Endothelial cell of umbilical vein (primary cell): Measurements from ENCODE around the gene PCGF2. TPM values are rescaled to one million over a fixed set of nuclear protein-coding genes. Genes with fewer than 3 reads are reported as not detected.

ENCODE experiments used
- BruUV-seq: library from RNA; stranded (reverse); fragments of 400-500 nt; replicated peaks from 2 replicates; lab custom pipeline; 2021; lab: Mats Ljungman, UMichigan
- CTCF ChIA-PET: fragments of 300-600, 350-600 bp; sonication (Branson Sonifier 250); formaldehyde crosslinking; loops from one replicate; lab custom pipeline; 2021; ENCODE audit warnings: antibody characterized with exemption, inconsistent platforms; lab: Charles Lee
- POLR2A ChIA-PET: fragments of 300-600, 350-600 bp; sonication (Branson Sonifier 250); formaldehyde crosslinking; loops from one replicate; lab custom pipeline; 2021; ENCODE audit warnings: antibody characterized with exemption, inconsistent platforms; lab: Charles Lee
- DNase-seq: peaks from one replicate; pipeline ENCODE4 v3.0.0-alpha.2; 2011; ENCODE audit warnings: low read depth, low spot score
- FAIRE-seq: peaks from 2 replicates; lab custom pipeline; 2011; peaks lifted over from hg19 to GRCh38; lab: Jason Lieb, UNC
- H2AFZ ChIP-seq: 2 replicates; pipeline ENCODE4 v1.6.0; 2012; ENCODE audit warnings: low read depth, low read length, control low read depth, inconsistent platforms
- H3K27ac ChIP-seq: 2 replicates; pipeline ENCODE4 v1.5.1; 2011; ENCODE audit warnings: low read depth, mild to moderate bottlenecking, control low read depth, low read length, moderate library complexity; ENCODE audit not compliant: insufficient read depth
- H3K27me3 ChIP-seq, 2 experiments: 2 replicates each; pipeline versions ENCODE4 v1.6.0 to v1.6.1; 2011; ENCODE audit warnings: low read length in 2 of 2, mixed read lengths in 1 of 2; ENCODE audit not compliant: control insufficient read depth in 2 of 2, insufficient read depth in 2 of 2
- H3K36me3 ChIP-seq, 2 experiments: 2 replicates in 1 of 2; 3 replicates in 1 of 2; pipeline ENCODE4 v1.5.1; 2011; ENCODE audit warnings: low read length in 2 of 2, mild to moderate bottlenecking in 1 of 2, moderate library complexity in 1 of 2; ENCODE audit not compliant: control insufficient read depth in 2 of 2, insufficient read depth in 2 of 2; ENCODE audit errors: extremely low read depth in 1 of 2
- H3K4me1 ChIP-seq: 3 replicates; pipeline ENCODE4 v1.5.1; 2011; ENCODE audit warnings: mild to moderate bottlenecking, low read length; ENCODE audit not compliant: control insufficient read depth, insufficient read depth; ENCODE audit errors: extremely low read depth
- H3K4me2 ChIP-seq: 2 replicates; pipeline ENCODE4 v1.6.1; 2011; ENCODE audit warnings: low read length, control low read depth, mixed read lengths; ENCODE audit not compliant: insufficient read depth
- H3K4me3 ChIP-seq, 3 experiments: fragments of 200-600 bp in 1 of 3; sonication (generic), shearing (Covaris generic) in 1 of 3; replicated peaks in 1 of 3; 2 replicates each; pipeline ENCODE4 v1.5.1; 2011 to 2016; ENCODE audit warnings: control low read depth in 3 of 3, low read length in 3 of 3, mild to moderate bottlenecking in 2 of 3, inconsistent platforms in 1 of 3, low read depth in 1 of 3, moderate library complexity in 1 of 3; ENCODE audit not compliant: insufficient read depth in 1 of 3
- H3K79me2 ChIP-seq: 2 replicates; pipeline ENCODE4 v1.6.0; 2012; ENCODE audit warnings: low read length, inconsistent platforms; ENCODE audit not compliant: control insufficient read depth, insufficient read depth
- H3K9ac ChIP-seq: replicated peaks from 2 replicates; pipeline ENCODE3; 2011; ENCODE audit warnings: low read length, control low read depth; ENCODE audit not compliant: insufficient read depth; ENCODE audit errors: extremely low read depth
- H3K9me1 ChIP-seq: replicated peaks from 3 replicates; pipeline ENCODE4 v1.6.0; 2011; ENCODE audit warnings: mild to moderate bottlenecking, low read length; ENCODE audit not compliant: control insufficient read depth, insufficient read depth; ENCODE audit errors: extremely low read depth
- H3K9me3 ChIP-seq: replicated peaks from 2 replicates; pipeline ENCODE4 v1.5.1; 2012; ENCODE audit warnings: low read length, inconsistent platforms; ENCODE audit not compliant: control insufficient read depth, insufficient read depth
- H4K20me1 ChIP-seq: replicated peaks from 2 replicates; pipeline ENCODE3; 2011; ENCODE audit warnings: mild to moderate bottlenecking, low read length; ENCODE audit not compliant: control insufficient read depth, insufficient read depth; ENCODE audit errors: extremely low read depth
- EZH2 ChIP-seq: IDR thresholded peaks from 2 replicates; pipeline ENCODE4 v1.6.1; 2012; ENCODE audit warnings: borderline replicate concordance, low read depth, mild to moderate bottlenecking, moderate library complexity, low read length, inconsistent platforms; ENCODE audit not compliant: severe bottlenecking
- FOS ChIP-seq: IDR thresholded peaks from 2 replicates; pipeline ENCODE4 v1.6.1; 2011; ENCODE audit warnings: mild to moderate bottlenecking, low read length, moderate library complexity, borderline replicate concordance; ENCODE audit not compliant: insufficient read depth
- GATA2 ChIP-seq: IDR thresholded peaks from 2 replicates; pipeline ENCODE4 v1.7.0; 2011; ENCODE audit warnings: low read depth, mild to moderate bottlenecking, moderate library complexity, mixed read lengths, low read length; ENCODE audit not compliant: insufficient read length, insufficient read depth
- JUN ChIP-seq: IDR thresholded peaks from 2 replicates; pipeline ENCODE4 v1.6.1; 2011; ENCODE audit warnings: borderline replicate concordance, low read depth; ENCODE audit not compliant: insufficient read length, insufficient read depth
- MYC ChIP-seq: IDR thresholded peaks from one replicate; pipeline ENCODE4 v1.6.1; 2011; ENCODE audit warnings: mild to moderate bottlenecking, low read depth, low read length
- POLR2A ChIP-seq: IDR thresholded peaks from 2 replicates; pipeline ENCODE4 v1.6.1; 2012; ENCODE audit warnings: low read depth, mild to moderate bottlenecking, control low read depth, low read length
- POLR2AphosphoS5 ChIP-seq: IDR thresholded peaks from 2 replicates; pipeline ENCODE4 v1.6.1; 2012; ENCODE audit warnings: low read depth, mild to moderate bottlenecking, control low read depth, low read length, moderate library complexity; ENCODE audit not compliant: insufficient read depth
- dilution Hi-C: fragments of 300-500 bp; cut with MboI; formaldehyde crosslinking; loops from one replicate; pipeline ENCODE4 v1.15.0; 2019; ENCODE audit warnings: low sequenced_read_pairs; ENCODE audit not compliant: extremely low pct_ligation_motif_present
- intact Hi-C: fragments of 100-400 bp; cut with micrococcal nuclease; formaldehyde crosslinking; loops from one replicate; pipeline ENCODE4 v1.10.0; 2022
- polyA plus RNA-seq, 4 experiments: library from polyadenylated mRNA; depleted of rRNA in 3 of 4; stranded (reverse) in 3 of 4; unstranded in 1 of 4; fragments of >200 nt; gene quantifications; 2 replicates each; pipeline versions ENCODE4 v1.2.1 to v1.2.3, GENCODE V29; 2011 to 2012; ENCODE audit warnings: missing spikeins in 1 of 4
- total RNA-seq: library from RNA; stranded (reverse); gene quantifications from 2 replicates; pipeline ENCODE4 v1.2.3, GENCODE V29; 2021
- TF ChIP-seq, protein P1 (sequence below), 2 donors: IDR thresholded peaks; 1 replicate in 1 of 2; 2 replicates in 1 of 2; pipeline ENCODE4 v1.5.1; 2011; ENCODE audit warnings: low read length in 2 of 2, mild to moderate bottlenecking in 2 of 2, moderate library complexity in 2 of 2, control low read depth in 1 of 2, inconsistent platforms in 1 of 2, low read depth in 1 of 2; ENCODE audit not compliant: insufficient read depth in 1 of 2; ENCODE audit errors: extremely low read depth in 1 of 2
- TF ChIP-seq, protein P2 (sequence below): IDR thresholded peaks from 2 replicates; pipeline ENCODE4 v1.6.1; 2011; ENCODE audit not compliant: insufficient read depth, insufficient read length

The PCGF2 gene
- total and polyA plus RNA-seq, 2 donors (not counting 3 experiments of a cell fraction or from before 2014, with no cell fraction given) = 39.8 to 78.4 TPM

DNA sequence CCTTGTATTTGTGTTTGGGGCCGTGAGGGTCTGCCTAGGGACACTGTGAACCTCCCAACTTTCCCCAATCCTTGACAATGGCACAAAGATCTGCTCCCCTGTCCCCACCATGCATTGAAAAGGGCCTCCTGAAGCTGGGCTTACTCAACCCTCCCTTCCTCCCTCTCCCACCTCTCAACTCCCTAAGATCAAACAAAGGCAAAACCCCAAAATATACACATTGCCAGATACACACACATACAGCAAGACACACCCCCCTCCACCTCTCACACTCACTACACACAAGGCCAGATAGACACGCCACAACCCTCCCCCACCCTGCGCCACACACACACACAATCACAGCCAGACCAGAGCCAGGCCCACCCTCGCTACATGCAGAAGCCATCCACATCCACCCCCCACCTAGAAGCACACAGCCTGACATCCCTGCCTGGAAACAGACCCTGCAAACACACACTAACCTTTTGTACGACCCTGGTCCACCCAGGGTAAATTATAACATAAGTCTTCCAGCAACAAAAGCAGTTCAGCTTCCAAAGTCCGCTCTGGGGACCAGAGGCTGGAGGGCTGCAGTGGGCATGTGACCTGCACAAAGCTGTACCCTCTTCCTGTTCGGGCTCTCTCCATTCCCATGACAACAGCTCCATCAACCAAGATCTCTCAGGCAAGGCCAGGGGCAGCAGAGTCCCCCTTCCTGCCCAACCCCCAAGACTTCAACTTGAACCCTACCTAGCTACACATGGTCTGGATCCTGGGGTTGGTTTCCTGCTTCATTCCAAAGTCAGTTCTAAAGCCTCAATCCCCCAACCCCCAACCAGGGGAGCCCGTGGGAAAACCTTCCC is 1.9 kb downstream of the PCGF2 start:
- H2AFZ ChIP-seq = no peak overlapping the region
- H3K27ac ChIP-seq = no peak overlapping the region
- intact Hi-C loops (no loop called here), dilution Hi-C loops (no loop called here)
- POLR2A ChIA-PET = interaction anchor here (0.6 kb wide), 1 partner anchor 11 kb away, joined by 4 read pairs; no protein-coding TSS in a partner anchor
- H3K9me1 ChIP-seq = no peaks in the 10 kb centered on the region
- peaks cover 53% of the 10 kb centered on the region for H3K4me1 ChIP-seq
- peak overlapping the region; percentile 86 for H3K9ac ChIP-seq
- FAIRE-seq (no peak), DNase-seq (no peak)
- CTCF ChIA-PET = interaction anchor here (1.1 to 3.8 kb wide), 3 partner anchors 11 to 188 kb away, joined by 3 to 24 read pairs (median 7); partner anchors contain the start of gene CISD3
- no peaks in the 10 kb centered on the region for H3K36me3 ChIP-seq
- peak overlapping the region; percentile 80 to 90 (median 80) for H3K4me3 ChIP-seq
- TF ChIP-seq MYC (no peak), FOS (no peak), POLR2AphosphoS5 (no peak), POLR2A (no peak), JUN (no peak), GATA2 (no peak), EZH2 (no peak)
- TF ChIP-seq, protein P1, sequence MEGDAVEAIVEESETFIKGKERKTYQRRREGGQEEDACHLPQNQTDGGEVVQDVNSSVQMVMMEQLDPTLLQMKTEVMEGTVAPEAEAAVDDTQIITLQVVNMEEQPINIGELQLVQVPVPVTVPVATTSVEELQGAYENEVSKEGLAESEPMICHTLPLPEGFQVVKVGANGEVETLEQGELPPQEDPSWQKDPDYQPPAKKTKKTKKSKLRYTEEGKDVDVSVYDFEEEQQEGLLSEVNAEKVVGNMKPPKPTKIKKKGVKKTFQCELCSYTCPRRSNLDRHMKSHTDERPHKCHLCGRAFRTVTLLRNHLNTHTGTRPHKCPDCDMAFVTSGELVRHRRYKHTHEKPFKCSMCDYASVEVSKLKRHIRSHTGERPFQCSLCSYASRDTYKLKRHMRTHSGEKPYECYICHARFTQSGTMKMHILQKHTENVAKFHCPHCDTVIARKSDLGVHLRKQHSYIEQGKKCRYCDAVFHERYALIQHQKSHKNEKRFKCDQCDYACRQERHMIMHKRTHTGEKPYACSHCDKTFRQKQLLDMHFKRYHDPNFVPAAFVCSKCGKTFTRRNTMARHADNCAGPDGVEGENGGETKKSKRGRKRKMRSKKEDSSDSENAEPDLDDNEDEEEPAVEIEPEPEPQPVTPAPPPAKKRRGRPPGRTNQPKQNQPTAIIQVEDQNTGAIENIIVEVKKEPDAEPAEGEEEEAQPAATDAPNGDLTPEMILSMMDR (IDR thresholded peaks at IDR 0.05; ENCODE audit: extremely low read depth in 1 of 2, insufficient read depth in 1 of 2, low read depth in 1 of 2, low read length in 2 of 2) = no peak
- TF ChIP-seq, protein P2, sequence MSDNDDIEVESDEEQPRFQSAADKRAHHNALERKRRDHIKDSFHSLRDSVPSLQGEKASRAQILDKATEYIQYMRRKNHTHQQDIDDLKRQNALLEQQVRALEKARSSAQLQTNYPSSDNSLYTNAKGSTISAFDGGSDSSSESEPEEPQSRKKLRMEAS = no peak
- H3K27me3 ChIP-seq = no peaks in the 10 kb centered on the region
- H3K4me2 ChIP-seq = peak overlapping the region; percentile 70
- no peaks in the 10 kb centered on the region for H3K9me3 ChIP-seq
- H4K20me1 ChIP-seq = peaks cover 2% of the 10 kb centered on the region
- BruUV-seq = TSS peak; percentile 12
- H3K79me2 ChIP-seq = peaks cover 70% of the 10 kb centered on the region
